ENCODE data around the gene SNCA.

GRCh38 chr4:89708903-89709421, 128.0 kb downstream of the SNCA start:
- TF ChIP-seq, protein P1, sequence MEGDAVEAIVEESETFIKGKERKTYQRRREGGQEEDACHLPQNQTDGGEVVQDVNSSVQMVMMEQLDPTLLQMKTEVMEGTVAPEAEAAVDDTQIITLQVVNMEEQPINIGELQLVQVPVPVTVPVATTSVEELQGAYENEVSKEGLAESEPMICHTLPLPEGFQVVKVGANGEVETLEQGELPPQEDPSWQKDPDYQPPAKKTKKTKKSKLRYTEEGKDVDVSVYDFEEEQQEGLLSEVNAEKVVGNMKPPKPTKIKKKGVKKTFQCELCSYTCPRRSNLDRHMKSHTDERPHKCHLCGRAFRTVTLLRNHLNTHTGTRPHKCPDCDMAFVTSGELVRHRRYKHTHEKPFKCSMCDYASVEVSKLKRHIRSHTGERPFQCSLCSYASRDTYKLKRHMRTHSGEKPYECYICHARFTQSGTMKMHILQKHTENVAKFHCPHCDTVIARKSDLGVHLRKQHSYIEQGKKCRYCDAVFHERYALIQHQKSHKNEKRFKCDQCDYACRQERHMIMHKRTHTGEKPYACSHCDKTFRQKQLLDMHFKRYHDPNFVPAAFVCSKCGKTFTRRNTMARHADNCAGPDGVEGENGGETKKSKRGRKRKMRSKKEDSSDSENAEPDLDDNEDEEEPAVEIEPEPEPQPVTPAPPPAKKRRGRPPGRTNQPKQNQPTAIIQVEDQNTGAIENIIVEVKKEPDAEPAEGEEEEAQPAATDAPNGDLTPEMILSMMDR (IDR thresholded peaks at IDR 0.05; ENCODE audit: low read depth, low read length), result no peak
- TF ChIP-seq POLR2A (IDR thresholded peaks at IDR 0.05; ENCODE audit: extremely low read depth, insufficient read length) (no peak), MAX (IDR thresholded peaks at IDR 0.05; ENCODE audit: low read depth, low read length) (no peak), MYC (IDR thresholded peaks at IDR 0.05; ENCODE audit: low read depth, low read length) (no peak)

Data from NB4 (cell line).